Measurements from ENCODE around the gene CDYL2.

Gene CDYL2

DNA sequence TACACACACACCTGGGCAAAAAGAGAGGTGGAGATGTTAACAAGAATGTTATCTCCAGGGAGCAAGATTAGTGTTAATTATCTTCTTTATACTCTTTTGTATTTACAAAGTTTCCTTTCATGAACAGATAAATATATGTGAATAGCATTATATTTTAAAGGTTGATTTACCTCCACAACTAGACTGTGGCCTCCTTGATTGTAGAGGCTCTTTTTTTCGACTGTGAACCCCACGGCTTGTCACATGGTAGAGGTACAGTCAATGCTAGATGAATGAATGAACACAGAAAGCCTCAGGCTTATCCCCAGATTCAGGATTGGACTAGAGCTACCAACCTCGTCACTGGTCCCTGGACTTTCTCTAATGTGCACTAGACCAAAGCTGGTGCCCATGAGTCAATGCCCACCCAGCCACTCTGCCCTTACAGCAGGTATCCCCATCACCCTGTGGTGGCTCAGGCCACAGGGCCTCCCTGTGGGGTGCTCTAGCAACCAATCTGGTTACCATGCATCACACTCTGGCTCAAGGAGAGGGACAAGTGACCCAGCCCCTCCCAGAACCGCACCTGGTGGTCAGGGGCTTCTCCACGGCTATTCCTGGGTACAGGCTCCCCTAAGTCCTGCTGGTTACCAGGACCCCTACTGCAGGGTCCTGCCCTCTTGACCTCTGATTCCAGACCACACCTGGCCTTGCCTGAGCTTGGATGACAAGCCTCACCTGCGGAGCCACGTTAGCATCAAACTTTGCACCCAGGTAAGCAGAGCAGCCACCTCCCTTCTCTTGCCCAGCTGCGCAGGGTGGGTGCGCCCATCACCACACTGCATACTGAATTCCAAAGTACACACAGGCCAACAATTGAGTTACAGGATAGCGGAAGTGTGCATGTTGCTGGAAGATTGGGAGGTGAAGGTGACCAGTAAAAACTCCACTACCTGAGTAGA lies 101.0 kb downstream of the CDYL2 start:
- DNase-seq: no peak

DNA sequence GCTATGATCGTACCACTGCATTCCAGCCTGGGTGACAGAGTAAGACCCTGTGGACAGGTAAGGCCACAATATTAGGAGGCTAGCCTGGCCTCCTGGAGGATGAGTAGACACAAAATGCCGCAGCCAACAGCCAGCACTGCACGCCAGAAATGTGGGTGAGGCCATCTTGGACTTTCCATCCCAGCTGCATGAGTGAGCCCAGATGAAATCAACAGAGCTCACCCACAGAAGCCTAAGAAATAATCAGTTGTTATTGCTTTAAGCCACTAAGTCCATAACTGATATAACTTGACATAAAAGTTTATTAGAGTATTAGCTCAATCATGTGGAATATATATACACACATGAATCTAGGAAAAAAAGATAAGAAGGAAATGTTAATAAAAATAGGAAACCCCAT lies 101.7 kb downstream of the CDYL2 start:
- no peak for DNase-seq

DNA sequence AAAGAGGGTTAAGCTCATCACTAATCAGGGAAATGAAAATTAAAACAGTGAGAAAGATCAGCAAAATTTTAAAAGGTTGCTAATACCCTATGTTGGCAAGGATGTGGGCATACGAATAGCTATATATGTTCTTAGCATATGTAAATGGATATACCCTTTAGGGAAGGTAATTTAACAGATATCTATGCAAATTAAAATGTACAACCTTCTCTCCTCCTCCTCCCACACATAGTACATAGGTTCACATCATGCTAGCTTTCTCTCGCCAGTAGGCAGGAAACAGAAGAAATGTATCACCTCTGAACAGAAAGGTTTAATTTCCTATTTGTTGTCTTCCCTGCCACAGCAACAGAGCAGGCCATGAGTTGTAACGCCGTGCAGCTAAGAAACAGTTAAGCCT lies 103.8 kb downstream of the CDYL2 start:
- no peak for DNase-seq

DNA sequence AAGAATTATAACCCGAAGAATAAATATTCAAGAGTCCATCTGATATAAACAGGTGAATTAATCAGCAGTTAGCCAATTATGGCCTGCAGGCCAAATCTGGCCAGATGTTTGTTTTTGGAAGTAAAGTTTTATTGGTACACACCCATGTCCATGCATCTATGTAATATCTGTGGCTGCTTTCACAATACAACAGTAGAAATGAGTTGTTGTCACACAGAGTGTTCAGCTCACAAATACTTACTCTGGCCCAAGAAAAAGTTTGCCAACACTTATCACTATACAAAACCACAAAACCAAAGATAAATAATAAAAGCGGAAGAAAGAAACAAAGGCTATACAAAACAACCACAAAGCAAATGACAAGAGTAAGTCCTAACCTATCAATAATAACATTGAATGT lies 109.4 kb downstream of the CDYL2 start:
- DNase-seq: no peak

DNA sequence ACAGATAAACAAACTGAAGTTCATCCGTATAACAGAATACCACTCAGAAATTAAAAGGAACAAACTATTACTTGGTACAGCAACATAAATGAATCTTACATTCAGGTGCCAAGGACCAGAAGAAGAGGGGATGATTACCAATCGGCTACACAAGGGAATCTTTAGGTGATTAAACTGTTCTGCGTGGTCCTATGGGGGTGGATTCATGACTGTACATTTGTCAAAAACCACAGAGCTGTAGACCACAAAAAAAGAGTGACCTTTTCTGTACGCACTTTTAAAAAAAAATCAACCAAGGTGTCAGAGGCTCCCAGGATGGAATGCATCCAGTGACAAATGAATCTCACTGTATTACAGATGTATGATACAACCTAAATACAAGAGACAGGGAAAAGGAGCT lies 110.8 kb downstream of the CDYL2 start:
- DNase-seq: no peak

DNA sequence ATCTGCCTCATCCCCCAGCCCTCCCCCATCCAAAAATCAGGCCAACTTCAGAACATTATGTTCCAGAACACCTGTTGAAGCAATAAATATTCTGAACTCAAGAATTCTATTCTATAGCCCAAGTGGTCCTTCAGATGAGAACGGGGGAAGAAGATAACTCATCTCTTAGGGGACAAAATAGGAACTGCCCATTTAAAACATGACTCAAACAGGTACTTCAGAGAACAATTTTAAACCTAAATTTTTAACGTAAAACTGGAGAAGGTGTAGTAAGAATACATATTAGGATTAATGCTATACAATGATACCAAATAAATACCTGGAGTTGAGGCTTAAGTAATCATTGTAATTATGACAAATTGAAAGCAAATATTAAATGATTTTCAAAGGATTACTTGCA lies 112.1 kb downstream of the CDYL2 start:
- no peak for DNase-seq

DNA sequence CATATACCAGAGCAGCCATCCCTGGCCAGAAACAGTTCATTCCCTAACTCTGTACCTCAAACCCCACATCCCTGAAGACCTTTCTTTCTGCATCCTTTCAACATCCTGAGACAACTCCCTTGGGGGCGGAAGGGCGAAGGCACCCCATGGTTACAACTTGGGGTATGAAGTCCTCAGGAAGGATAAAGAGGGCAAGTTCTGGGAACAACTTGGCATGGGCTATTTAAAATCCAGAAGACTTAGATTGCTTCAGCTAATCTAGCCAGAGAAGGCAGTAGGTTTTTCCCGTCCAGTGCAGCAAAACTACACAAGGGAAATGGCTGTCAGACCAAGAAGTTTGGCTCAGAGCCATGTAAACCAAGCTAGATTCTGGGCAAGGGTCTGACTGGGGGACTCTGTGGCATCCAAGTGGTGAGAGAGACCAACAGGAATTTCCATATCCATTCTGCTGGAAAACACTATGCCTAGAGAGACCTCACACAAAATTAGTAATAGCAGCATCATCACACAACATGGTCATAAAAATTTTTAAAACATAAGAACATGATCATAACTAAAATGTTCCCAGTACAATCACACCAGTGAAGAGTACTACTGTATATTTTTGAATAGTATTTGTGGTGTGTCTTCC lies 113.2 kb downstream of the CDYL2 start:
- no peak for DNase-seq

DNA sequence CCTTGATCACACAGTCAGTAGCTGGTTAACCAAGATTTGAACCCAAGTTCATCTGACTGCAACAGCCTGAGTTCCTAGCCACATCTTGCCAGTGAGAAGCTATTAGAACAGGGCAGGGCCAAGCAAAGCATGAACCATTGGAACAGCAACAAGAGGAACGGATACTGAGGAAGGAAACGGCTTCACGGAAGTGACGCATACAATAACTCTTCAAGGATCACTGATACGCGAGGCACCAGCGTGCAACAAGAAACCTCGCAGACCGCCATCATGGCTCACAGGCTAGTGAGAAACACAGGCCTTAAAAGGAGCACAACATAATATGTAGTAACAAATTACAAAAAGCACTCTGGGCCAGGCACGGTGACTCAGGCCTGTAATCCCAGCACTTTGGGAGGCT lies 114.9 kb downstream of the CDYL2 start:
- DNase-seq: no peak

DNA sequence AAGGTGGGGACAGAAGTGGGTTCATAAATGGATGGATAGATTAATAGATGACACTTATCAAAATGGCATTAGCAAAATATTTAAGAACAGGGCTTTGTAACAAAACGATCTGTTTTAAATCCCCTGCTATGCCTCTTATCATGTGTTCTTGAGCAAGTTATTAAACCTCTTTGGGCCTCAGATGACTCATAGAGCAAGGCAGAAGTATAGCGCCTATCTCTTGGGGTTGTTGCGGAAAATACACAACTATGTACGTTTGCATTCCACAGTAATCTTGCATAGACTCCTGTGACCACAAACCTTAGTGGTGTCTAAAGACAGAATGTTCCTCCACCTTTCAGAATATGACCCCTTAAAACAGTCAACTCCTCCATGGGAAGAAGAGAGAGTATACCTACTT lies 116.8 kb downstream of the CDYL2 start:
- no peak for DNase-seq

DNA sequence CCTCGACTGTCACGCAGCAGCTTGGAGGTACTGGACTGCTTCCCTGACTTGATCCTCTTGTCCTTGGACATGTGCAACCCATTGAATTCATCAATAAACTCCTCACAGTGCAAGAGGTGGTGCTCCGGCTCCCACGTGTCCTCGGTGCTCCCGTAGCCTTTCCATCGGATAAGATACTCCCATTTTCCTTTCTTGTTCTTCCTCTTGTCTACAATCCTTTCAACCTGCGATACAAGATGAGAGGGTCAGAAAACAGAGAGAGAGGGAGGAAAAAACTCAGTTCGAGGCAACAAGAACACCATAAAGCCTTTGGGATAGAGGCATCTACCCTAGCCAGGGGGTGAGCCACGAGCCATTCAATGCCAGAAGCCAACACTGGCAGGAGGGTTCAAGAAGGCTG lies 119.5 kb downstream of the CDYL2 start:
- DNase-seq: no peak

DNA sequence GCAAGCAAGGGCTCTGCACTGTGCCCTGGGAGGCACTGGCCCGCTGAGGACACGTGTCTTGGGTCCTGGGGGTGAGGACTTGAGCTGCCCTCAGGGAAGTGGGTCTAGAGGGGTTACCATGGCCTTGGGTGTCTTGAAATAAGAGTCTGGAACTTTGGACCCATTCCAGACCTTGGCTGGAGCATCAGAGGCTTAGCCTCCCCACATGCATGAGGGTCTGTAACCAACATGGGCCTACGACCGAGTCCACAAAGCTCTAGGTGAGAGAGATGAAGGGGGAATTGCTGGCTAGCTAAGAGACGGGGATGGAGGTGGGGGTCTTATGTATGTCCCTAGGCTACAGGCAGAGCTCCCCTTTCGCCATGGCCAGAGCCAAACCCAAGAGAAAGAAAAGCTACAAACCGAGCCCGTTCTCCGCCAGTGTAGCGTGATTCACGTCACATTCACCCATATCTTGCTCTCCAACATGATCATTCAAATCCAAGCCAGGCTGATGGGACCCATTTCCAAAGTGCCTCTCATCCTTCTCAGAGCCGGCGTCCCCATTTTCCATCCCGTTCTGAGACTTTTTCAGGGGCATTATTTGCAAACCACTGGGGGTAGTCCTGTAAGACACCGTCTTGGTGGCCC lies 120.1 kb downstream of the CDYL2 start:
- DNase-seq: no peak

DNA sequence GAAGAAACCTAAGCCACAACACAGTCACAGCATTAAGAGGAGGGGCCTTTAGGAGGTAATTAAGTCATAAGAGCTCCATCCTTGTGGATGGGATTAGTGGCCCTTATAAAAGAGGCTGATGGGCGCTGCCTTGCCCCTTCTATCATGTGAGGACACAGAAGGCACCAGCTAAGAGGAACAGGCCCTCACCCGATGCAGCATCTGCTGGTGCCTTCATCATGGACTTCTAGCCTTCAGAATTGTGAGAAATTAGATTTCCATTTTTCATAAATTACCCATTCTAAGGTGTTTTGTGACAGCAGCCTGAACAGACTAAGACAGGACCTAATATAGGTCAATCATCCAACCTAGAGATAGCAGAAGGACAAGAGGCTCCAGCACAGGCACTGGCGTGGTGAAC lies 120.8 kb downstream of the CDYL2 start:
- DNase-seq: no peak

DNA sequence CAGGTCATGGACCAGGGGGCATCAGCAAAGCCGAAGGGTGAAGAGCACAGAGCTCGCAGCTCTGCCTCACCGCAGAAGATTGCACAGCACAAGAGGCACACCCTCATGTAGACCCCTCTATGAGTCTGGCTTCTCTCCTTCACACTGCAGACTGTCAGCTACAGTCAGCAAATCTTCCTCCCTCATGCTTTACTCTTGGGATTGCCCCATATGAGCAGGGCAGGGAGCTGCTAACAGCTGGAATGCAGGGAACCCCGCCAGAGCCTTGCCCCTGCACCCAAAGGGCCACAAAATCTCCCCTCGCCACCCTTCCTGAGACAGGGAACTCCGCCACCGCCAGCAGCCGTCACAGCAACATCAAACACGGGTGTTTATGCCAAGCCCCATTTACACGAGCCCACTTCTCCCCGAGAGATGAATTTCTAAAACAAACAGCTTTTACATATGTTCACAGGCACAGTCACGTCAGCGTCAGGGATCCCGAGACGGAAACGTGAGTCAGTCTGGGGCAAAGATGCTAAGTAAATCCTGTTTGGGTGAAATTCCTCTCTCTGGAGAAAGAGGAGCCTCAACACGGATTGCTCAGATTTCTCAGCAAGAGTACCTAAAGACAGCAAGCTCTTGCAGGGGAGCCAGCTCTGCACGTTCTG lies 121.9 kb downstream of the CDYL2 start:
- no peak for DNase-seq

DNA sequence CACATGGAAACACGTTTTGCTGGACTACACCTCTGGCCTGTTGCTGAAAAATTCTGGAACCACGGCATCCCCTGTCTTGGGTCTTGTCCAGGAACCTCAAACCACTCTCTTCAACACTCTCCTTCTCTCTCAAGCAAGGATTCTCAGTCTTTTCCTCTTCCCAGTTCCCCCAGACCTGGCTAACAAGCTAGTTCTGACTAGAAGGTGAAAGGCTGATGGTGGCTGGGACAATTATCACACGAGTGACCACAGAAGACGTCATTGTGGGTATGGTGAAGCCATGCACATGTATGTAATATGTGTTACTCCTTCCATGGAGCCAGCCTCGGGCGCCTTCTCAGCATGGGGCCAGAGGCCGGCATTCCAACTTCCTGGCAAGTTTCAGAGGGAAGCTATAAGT lies 123.0 kb downstream of the CDYL2 start:
- no peak for DNase-seq

DNA sequence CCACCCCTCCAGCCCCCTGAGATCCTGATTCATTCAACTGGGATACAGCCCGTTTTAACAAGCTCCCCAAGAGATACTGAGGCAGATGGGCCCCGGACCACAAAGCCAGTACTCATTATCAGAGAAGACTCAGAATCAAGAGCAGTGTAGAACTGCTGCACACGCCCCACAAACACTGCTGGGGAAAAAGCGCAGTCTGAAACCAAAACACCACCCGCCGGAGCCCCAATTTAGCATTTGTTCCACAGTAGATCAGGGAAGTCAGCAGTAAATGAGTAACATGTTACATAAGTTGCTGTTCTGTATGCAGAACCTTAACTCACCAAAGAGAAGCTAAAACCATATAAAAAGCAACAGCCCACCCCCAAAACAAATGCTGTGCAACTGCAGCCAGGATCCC lies 123.6 kb downstream of the CDYL2 start:
- DNase-seq: no peak

DNA sequence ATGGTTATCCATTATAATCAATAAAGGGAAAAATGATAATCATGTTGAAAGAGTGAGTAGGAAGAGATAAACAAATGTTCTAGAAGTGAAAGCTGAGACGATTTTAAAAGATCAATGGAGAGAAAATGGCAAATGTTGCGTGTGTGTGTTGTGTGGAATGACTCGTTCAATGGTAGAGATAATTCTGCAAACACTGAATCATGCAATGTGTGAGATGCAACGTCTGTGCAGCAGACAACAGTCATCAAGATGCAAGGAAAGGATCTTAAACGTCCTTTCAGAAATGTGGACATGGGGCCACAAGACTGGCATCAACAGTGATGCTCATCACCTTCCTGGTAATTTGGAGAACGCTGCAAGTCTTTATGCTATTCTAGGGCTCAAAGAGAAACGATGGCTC lies 124.4 kb downstream of the CDYL2 start:
- DNase-seq: no peak

DNA sequence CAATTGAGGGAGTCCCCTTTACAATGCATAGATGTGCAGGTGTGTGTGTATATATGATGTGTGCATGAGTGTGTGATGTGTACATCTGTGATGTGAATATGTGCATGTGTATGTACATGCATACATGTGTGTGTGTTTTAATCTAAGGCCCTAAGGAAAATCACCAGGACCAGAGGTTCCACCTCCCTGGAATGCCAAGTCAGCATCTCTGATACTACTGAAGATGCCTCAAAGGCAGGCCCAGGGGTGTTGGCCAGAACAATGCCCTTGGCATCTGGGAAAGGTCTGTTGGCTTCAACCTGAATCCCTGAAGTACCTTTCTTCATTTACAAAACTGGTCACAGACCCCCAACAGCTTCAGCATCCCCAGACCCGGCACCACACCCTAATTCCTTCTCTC lies 129.5 kb downstream of the CDYL2 start:
- no peak for DNase-seq

DNA sequence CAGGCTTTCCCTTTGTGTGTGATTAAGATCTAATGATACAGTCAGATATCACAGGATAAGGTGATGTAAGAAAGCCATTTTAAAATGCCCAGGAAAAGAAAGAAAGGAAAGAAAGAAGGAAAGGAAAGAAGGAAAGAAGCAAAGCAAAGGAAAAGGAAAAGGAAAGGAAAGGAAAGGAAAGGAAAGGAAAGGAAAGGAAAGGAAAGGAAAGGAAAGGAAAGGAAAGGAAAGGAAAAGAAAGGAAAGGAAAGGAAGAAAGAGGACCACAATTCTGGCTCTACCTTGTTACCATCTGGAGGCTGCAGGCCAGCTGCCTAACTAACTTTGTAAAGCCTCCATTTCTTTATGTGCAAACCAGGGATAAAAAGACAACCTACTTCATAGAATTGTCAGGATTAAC lies 132.0 kb downstream of the CDYL2 start:
- DNase-seq: no peak

DNA sequence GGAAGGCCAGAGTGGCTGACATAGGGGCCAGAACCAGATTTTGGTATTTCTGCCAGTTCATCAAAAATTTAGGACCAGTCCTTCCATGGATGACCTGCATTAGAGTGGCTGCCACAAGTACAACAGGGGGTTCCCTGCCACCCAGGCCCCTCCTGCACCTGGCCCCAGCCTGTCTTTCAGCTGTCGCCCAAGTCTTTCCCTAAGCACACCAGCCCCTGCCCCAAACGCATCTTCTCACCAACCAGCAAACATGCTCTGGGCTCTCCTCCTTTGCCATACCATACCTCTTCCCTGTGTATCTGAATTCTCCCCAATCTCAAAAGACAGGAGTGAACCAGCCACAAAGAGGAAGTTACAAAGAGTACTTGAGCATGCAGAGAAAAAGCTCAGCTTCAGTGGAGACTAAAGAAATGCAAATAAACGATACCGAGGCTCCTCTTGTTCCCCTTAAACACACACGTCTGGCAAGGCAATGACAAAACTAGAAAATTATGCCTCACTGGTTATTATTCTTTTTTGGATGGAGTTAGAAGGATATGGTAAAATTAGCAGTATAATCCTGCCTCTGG lies 133.0 kb downstream of the CDYL2 start:
- DNase-seq: no peak

DNA sequence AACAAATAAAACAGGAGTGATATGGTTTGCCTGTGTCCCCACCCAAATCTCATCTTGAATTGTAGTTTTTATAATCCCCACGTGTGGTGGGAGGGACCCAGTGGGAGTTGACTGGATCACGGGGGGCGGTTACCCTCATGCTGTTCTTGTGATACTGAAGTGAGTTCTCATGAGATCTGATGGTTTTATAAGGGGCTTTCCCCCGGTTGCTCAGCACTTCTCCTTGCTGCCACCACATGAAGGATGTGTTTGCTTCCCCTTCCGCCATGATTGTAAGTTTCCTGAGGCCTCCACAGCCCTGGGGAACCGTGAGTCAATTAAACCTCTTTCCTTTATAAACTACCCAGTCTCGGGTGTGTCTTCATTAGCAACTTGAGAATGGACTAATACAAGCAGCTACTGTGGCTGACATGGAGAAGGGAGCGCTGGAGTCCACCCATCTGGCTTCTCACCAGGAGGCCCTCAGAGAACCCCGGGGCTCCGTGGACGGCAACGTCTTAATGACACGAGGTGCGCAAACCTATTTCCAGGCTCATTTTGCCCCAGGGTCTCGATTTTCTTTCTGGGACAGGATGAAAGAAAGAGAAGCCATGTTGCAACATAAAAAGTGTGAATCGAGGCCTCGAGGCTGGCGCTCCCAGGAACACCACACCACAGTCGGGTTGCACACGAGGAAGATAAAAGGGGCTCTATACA lies 134.1 kb downstream of the CDYL2 start:
- DNase-seq: no peak

DNA sequence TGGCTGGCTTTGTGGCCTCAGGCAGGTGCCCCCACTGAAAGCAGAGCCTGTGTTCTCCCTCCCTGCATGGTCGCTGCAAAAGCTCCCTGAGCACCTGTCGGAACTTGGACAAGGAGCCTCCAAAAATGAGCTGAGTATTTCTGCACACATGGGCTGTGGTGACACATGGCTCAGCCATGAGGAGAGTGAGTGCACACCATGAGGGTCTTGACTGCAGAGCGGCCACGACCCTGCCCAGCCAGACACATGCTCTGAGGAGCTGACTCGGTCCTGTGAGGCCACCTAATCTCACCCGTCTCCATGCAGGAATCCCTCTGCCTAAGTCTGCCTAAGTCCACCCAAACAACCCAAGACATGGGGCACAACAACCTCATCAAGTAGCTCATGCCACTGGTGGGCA lies 134.7 kb downstream of the CDYL2 start:
- DNase-seq: no peak

DNA sequence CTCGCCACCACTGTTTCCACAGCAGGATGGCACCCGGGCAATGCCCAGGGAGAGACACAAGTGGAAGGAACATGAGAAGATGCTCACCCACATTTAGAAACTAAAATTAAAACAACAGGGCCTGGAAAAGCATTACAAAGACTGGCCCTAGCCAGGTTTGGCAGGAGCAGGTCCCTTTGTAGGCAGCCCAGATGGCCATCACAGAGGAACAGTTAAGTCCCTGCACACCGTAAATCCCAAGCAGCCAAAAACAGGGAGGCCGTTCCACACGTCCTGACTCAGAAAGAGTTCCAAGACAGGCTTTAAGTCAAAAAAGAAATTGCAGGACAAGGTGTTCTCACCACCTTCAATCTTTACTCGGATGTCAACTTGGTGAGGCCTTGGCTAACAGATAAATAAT lies 136.5 kb downstream of the CDYL2 start:
- no peak for DNase-seq

DNA sequence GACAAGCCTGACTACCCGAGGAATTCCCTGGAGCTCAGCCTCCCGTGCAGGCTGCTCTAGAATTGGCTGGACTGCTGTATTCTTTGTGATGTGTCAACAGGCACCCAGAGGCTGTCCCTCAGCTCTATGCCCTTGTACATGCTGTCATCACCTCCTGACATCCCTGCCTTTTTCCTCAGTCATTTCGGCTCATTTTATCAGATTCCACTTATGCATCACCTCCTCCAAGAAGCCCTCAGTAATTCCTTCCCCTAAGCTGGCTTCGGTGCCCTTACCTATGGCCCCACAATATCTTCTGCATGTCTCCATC lies 137.2 kb downstream of the CDYL2 start:
- no peak for DNase-seq

Data from SW 1271 (cell line).